Keratinocyte (primary cell): ENCODE results near the gene NEK10. TPM values are rescaled to one million over a fixed set of nuclear protein-coding genes. Genes with fewer than 3 reads are reported as not detected.

Experiments
- DNase-seq: peaks from one replicate; pipeline ENCODE4 v3.0.0-alpha.2; 2011; ENCODE audit warnings: low read depth, missing footprints, low spot score
- FAIRE-seq: peaks from 2 replicates; lab custom pipeline; 2011; peaks lifted over from hg19 to GRCh38; lab: Jason Lieb, UNC
- H2AFZ ChIP-seq: 2 replicates; pipeline ENCODE4 v1.6.0; 2012; ENCODE audit warnings: low read length, control low read depth, inconsistent platforms; ENCODE audit not compliant: control insufficient read depth
- H3K27ac ChIP-seq: 2 replicates; pipeline ENCODE4 v1.5.1; 2011; ENCODE audit warnings: low read length; ENCODE audit not compliant: control insufficient read depth, insufficient read depth
- H3K27me3 ChIP-seq: 3 replicates; pipeline ENCODE4 v1.6.0; 2011; ENCODE audit warnings: low read length; ENCODE audit not compliant: control insufficient read depth, insufficient read depth; ENCODE audit errors: extremely low read depth
- H3K36me3 ChIP-seq, 2 experiments: 2 replicates in 1 of 2; 3 replicates in 1 of 2; pipeline ENCODE4 v1.5.1; 2011; ENCODE audit warnings: low read length in 2 of 2, mild to moderate bottlenecking in 1 of 2; ENCODE audit not compliant: control insufficient read depth in 2 of 2, insufficient read depth in 2 of 2; ENCODE audit errors: extremely low read depth in 1 of 2
- H3K4me1 ChIP-seq: 3 replicates; pipeline ENCODE4 v1.5.1; 2011; ENCODE audit warnings: low read length; ENCODE audit not compliant: control insufficient read depth, insufficient read depth; ENCODE audit errors: extremely low read depth
- H3K4me2 ChIP-seq: 3 replicates; pipeline ENCODE4 v1.6.0; 2011; ENCODE audit warnings: low read depth, low read length; ENCODE audit not compliant: control insufficient read depth, insufficient read depth; ENCODE audit errors: extremely low read depth
- H3K4me3 ChIP-seq, 3 experiments: fragments of 200-600 bp in 1 of 3; sonication (generic) in 1 of 3; 2 replicates in 2 of 3; 3 replicates in 1 of 3; pipeline ENCODE4 v1.5.1; 2011 to 2016; ENCODE audit warnings: low read length in 3 of 3, mild to moderate bottlenecking in 3 of 3, control low read depth in 2 of 3, inconsistent platforms in 1 of 3, low read depth in 1 of 3, mixed read lengths in 1 of 3, mixed run types in 1 of 3, moderate library complexity in 1 of 3; ENCODE audit not compliant: control insufficient read depth in 2 of 3, insufficient read depth in 2 of 3; ENCODE audit errors: extremely low read depth in 1 of 3
- H3K79me2 ChIP-seq: 2 replicates; pipeline ENCODE4 v1.6.0; 2012; ENCODE audit warnings: low read length; ENCODE audit not compliant: control insufficient read depth, insufficient read depth
- H3K9ac ChIP-seq: 3 replicates; pipeline ENCODE4 v1.6.0; 2011; ENCODE audit warnings: low read length; ENCODE audit not compliant: control insufficient read depth, insufficient read depth; ENCODE audit errors: extremely low read depth
- H3K9me1 ChIP-seq: 3 replicates; pipeline ENCODE4 v1.6.0; 2011; ENCODE audit warnings: low read length; ENCODE audit not compliant: control insufficient read depth, insufficient read depth; ENCODE audit errors: extremely low read depth
- H3K9me3 ChIP-seq: 2 replicates; pipeline ENCODE4 v1.5.1; 2012; ENCODE audit warnings: low read depth, low read length; ENCODE audit not compliant: control insufficient read depth
- H4K20me1 ChIP-seq: 3 replicates; pipeline ENCODE4 v1.6.0; 2011; ENCODE audit warnings: low read length; ENCODE audit not compliant: control insufficient read depth, insufficient read depth; ENCODE audit errors: extremely low read depth
- CTCF ChIP-seq, 3 experiments: IDR thresholded peaks in 1 of 3; conservative IDR thresholded peaks in 1 of 3; optimal IDR thresholded peaks in 1 of 3; 2 replicates in 2 of 3; 3 replicates in 1 of 3; pipeline versions ENCODE3 to v1.5.1; 2011; ENCODE audit warnings: low read length in 3 of 3, mild to moderate bottlenecking in 3 of 3, moderate library complexity in 2 of 3, control low read depth in 1 of 3, inconsistent platforms in 1 of 3; ENCODE audit not compliant: insufficient read depth in 2 of 3; ENCODE audit errors: extremely low read depth in 1 of 3
- EZH2 ChIP-seq: IDR thresholded peaks from one replicate; pipeline ENCODE4 v1.6.1; 2012; ENCODE audit warnings: inconsistent platforms, mild to moderate bottlenecking, low read length, moderate library complexity
- dilution Hi-C: fragments of 300-500 bp; cut with MboI; formaldehyde crosslinking; loops from one replicate; pipeline ENCODE4 v1.7.0; 2020; ENCODE audit warnings: low sequenced_read_pairs; ENCODE audit not compliant: extremely low pct_ligation_motif_present
- polyA plus RNA-seq, 5 experiments: library from polyadenylated mRNA; depleted of rRNA in 3 of 5; stranded (reverse) in 3 of 5; stranded (forward) in 1 of 5; unstranded in 1 of 5; fragments of >200 nt; gene quantifications; 1 replicate in 1 of 5; 2 replicates in 3 of 5; 3 replicates in 1 of 5; pipeline versions ENCODE4 v1.2.1 to v1.2.3, GENCODE V29; 2011 to 2012; ENCODE audit warnings: missing spikeins in 2 of 5, low read depth in 1 of 5, low replicate concordance in 1 of 5

Gene NEK10
- polyA plus RNA-seq, 1 donor (not counting 4 experiments of a cell fraction or from before 2014, with no cell fraction given), result 0.98 TPM

GRCh38 chr3:27271890-27272289, 97.3 kb downstream of the NEK10 start:
- H3K27ac ChIP-seq, result no peak overlapping the region
- dilution Hi-C loops, result loop anchor here (25.0 kb wide), 1 partner anchor 135 kb away; no protein-coding TSS in a partner anchor
- TF ChIP-seq CTCF (optimal IDR thresholded peaks at IDR 0.05 in 1 of 3, IDR thresholded peaks at IDR 0.05 in 1 of 3, conservative IDR thresholded peaks at IDR 0.05 in 1 of 3; ENCODE audit: extremely low read depth in 1 of 3, insufficient read depth in 2 of 3, low read length in 3 of 3) (no peak), EZH2 (no peak)
- H3K36me3 ChIP-seq, result no peaks in the 10 kb centered on the region
- H3K4me1 ChIP-seq, result no peaks in the 10 kb centered on the region
- no peaks in the 10 kb centered on the region for H3K9me1 ChIP-seq
- no peaks in the 10 kb centered on the region for H3K79me2 ChIP-seq
- H2AFZ ChIP-seq, result no peak overlapping the region
- no peak for DNase-seq
- H3K9me3 ChIP-seq, result no peaks in the 10 kb centered on the region
- H3K4me2 ChIP-seq, result no peak overlapping the region
- no peak overlapping the region for H3K4me3 ChIP-seq
- no peak overlapping the region for H3K9ac ChIP-seq
- H3K27me3 ChIP-seq, result no peaks in the 10 kb centered on the region
- no peak for FAIRE-seq
- H4K20me1 ChIP-seq, result no peaks in the 10 kb centered on the region

GRCh38 chr3:27254896-27255295, 114.3 kb downstream of the NEK10 start:
- dilution Hi-C loops, result loop anchor here (25.0 kb wide), 1 partner anchor 118 kb away; no protein-coding TSS in a partner anchor
- no peaks in the 10 kb centered on the region for H3K36me3 ChIP-seq
- FAIRE-seq, result no peak

More at GRCh38 chr3:27254896-27255295, 114.3 kb downstream of the NEK10 start:
- TF ChIP-seq CTCF (optimal IDR thresholded peaks at IDR 0.05 in 1 of 3, IDR thresholded peaks at IDR 0.05 in 1 of 3, conservative IDR thresholded peaks at IDR 0.05 in 1 of 3; ENCODE audit: extremely low read depth in 1 of 3, insufficient read depth in 2 of 3, low read length in 3 of 3) (no peak), EZH2 (no peak)
- H3K9ac ChIP-seq, result no peak overlapping the region
- H3K27ac ChIP-seq, result no peak overlapping the region
- H3K4me2 ChIP-seq, result no peak overlapping the region
- H4K20me1 ChIP-seq, result no peaks in the 10 kb centered on the region
- H3K4me3 ChIP-seq, result no peak overlapping the region
- H2AFZ ChIP-seq, result no peak overlapping the region
- H3K27me3 ChIP-seq, result no peaks in the 10 kb centered on the region
- H3K79me2 ChIP-seq, result no peaks in the 10 kb centered on the region
- DNase-seq, result no peak
- no peaks in the 10 kb centered on the region for H3K9me1 ChIP-seq
- H3K9me3 ChIP-seq, result no peaks in the 10 kb centered on the region
- H3K4me1 ChIP-seq, result no peaks in the 10 kb centered on the region
